GM19238 (cell line): ENCODE measurements around the gene HIVEP3.

ENCODE experiments used
- DNase-seq: peaks from one replicate; pipeline ENCODE4 v3.0.0; 2011; ENCODE audit warnings: low spot score; ENCODE audit not compliant: insufficient read length

The HIVEP3 gene

DNA sequence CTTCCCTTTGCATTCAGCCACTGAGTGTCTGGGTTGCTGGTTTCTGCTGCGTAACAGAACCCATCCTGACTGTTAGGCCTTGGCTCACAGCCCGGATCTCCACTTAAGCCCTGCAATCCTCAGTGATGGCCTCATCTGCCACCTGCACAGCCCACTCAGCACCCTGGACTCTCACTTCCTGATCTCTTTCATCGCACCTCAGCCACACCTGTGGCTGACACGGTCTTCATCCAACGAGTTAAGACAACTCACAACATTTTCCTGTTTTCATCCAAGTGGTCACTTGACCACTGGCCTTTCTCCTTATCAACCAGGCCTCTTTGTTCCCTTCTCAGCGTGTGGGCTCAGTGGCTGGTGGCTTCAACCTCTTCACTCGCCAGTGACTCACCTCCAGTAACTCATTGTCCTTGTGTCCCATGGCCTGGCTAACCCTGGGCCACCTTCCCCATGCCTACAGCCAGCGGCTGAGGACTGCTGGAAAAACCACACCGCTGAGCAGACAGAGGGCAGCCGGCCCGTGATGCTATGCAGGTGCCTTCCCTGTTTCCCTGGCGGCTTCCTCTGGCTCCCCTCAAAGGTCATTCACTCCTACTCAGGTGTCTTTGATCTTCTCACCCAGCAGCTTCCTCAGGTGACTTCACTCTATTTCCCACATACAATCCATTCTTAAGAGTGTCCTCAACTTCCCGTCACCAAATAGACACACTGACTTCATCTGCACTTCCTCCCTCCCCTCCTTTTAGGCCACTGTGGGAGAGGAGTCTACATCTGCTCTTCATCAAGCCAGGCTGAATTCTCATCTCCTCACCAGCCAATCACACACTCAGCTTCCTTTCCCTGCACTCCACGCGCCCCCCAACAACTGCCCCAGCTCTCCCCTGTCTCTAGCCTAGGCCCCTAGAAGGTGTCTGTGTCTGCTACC lies 414.3 kb downstream of the HIVEP3 start:
- no peak for DNase-seq

DNA sequence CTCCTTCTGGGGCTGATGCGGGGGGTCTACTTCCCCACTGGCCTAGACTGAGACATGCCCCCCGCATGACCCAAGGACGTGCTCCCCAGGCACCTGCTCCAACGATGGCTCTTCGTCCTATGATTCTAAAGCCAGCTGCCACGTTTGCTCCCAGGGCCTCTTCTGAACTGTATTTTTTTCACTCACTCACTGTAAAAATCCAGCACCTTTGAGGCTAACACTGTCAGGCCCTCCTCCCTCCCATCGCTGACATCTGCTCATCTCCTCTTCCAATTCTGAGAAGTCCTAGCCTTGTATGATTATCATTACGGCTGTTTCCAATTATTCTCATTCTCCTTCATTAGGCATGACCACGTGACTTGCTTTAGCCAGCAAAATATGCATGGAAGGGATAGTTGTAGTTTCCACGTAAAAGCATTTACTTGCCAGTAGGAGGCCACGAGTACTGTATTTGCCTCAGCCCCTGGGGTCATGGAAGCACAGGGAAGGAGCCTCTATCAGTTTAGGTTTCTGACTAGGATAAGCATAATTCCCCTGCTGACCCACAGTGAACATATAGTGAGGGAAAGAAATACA lies 415.1 kb downstream of the HIVEP3 start:
- no peak for DNase-seq

DNA sequence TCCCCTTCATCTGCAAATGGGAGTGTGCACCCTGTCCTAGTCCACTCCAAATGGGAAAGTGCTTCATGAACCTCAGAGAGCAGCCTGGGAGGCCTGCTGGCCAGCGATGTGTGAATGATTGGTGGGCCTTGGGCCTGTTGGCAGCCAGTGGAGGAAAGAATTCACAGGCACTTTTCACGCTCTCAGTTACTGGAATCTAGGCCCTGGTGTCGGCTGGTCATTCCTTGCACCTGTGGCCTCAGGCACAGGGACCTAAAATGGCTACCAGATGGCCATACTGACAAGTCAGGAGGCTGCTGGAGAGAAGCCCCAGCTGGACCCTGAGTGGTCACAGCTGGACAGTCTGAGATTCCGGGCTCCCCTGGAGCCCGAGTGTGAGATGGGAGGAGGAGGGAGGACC lies 415.8 kb downstream of the HIVEP3 start:
- no peak for DNase-seq

DNA sequence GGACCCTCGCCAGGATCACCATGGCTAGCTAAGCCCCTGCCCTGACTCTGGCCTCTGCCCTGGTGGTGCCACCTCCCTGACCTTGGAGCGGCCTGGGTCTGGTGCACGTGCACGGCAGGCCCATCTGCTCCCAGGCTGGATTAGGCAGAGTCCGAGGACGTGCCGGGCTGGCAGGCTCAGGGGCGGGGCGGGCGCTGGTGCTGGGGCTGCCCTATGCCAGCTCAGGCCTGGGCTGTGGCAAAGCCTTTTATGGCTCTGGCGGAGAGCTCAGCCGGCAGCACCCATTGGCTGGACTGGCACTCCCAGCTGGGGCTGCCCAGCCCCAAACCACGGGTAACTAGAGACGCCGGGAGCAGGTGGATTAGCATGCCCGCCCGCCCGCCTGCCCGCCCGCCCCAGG lies 417.1 kb downstream of the HIVEP3 start:
- no peak for DNase-seq

DNA sequence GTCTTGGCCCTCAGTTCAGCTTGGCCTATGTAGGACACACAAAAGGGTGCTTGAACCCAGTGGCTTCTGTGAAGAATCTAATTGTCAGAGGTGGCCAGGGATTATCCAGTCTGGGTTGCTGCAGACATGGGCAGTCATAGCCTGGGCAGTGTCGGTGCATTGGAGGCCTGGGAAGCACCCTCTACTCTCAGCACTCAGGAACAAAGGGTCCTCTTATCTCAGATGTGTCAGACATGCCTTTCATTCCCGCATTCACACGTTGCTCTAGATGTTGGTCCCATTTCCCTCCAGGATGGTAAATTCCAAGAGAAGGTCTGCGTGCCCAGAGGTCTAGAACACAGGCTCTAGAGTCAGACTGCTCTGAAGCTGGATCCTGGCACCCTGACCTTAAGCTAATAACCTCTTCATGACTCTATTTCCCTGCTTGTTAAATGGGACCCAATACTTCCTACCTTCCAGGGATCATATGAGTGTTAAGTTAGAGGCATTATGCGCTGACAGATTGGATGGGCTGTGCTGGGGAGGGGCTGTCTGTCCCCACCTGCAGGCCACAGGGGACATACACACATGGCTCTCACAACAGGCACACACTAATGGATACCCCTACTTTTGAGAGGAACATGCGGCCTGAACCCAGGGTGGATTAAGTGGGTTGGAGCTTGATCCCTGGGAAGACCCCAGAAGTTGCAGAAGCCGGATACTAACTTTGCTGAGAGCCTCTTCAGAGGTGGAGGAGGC lies 417.8 kb downstream of the HIVEP3 start:
- no peak for DNase-seq

DNA sequence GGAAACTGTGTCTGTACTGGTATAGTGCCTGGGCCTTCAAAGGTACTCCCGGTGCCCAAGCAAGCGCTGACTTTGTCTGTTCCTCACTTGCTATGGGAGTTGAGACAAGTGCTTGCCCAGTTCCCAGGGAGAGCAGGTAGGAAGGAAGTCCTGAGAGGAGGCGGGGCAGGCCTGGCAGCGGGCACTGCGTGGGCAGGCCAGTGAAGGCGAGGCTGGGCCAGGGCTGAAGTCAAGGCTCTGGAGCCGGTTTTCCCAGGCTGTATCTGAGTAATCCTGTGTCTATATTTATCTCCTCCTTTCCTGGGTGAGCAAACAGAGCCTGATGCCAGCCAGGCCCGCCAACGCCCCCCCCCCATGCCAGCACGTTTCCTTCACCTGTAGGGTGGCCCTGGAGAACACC lies 418.3 kb downstream of the HIVEP3 start:
- DNase-seq, result no peak

DNA sequence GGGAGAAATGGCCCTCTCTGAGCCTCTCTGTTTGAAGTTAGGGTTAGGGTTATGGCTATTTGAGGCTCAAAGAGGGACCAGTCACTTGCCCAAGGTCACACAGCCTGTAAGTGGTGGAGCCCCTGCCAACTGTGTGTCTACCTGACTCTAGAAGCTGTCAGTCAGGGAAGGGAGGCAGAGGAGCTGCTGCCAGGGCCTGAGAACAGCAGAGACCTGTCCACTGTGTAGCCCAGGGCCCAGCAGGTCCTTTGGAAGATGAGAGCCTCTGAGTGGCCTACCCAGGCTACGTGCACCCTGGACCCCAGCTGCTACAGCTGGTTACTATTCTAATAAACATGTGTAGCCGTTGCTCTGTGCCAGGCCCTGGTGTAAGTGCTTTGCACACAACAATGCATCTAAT lies 419.1 kb downstream of the HIVEP3 start:
- DNase-seq, result no peak

DNA sequence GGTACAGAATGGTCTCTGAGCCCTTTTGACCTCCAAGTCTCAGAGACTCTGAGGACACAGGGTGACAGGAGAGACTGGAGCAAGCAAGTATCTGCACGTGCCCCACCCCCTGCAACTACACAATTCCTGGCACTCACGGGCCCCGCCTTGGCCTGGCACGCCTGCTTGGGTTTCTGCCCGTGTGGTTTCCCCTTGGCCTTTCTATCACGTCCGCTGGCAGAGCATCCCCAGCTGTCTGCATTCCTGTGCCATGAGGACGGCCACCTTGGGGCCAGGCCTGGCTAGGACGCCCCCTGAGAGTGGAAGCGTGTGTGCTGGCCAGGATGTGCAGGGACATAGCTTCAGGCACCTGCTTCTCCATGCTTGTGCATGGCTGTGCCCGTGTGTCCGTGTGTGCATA lies 419.9 kb downstream of the HIVEP3 start:
- no peak for DNase-seq

DNA sequence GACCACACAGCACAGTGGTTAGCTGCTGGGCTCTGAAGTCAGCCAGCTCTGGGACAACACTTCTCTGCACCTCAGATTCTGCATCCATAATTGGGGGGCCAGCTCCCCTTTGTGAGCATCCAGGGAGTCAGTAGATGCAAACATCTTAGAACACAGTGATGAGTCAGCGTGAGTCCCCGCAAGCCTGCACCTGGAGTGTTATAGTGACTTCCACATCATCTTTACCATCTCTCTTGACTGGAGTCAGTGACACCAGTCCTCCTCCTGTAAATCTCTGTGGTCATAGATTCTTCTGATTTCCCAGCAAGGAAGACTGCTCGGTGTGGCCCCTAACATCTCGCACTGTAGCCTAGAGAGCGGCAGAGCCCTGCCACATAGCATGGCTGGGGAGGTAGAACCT lies 420.3 kb downstream of the HIVEP3 start:
- no peak for DNase-seq

DNA sequence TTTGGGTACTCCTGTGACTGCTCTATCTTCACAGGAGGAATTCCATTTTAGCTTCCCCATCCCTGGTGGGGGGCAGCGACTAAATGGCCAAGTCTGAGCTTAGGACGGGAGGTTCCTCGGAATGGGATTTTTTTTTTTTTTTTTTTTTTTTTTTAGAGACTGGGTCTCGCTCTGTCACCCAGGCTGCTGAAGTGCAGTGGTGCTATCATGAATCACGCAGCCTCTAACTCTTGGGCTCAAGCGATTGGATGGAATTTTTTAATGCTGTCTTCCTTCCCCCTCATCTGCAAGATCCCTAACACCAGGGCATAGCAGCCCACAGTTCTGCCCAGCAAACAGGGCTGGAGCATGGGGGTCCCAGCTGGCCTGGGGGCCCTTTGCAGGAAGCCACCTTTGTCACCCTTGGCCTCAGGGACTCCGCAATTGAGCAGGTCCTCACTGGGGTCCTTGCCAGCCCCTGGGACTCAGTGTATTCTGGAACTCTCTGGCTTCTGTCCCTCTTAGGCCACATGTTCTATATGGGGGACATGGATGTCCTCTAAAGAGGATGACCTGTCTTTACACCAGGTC lies 421.2 kb downstream of the HIVEP3 start:
- DNase-seq, result no peak

DNA sequence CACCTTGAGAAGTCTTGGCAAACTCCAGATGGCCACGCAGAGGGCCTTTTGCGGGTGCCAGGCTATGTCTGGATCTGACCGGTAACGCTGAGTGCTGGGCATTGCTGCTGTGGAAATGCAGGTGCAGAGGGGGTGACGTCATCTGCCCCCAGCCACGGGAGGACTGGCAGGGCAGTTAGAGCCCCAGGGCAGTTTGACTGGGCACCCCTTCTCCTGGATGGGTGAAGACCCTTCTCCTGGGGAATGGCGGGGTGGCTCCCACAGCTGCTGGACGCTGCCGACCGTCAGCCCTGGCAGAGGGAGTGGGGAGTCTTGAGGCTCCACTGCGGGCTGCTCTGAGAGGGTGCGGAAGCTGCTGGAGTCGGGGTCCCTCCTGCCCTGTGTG lies 421.7 kb downstream of the HIVEP3 start:
- no peak for DNase-seq

DNA sequence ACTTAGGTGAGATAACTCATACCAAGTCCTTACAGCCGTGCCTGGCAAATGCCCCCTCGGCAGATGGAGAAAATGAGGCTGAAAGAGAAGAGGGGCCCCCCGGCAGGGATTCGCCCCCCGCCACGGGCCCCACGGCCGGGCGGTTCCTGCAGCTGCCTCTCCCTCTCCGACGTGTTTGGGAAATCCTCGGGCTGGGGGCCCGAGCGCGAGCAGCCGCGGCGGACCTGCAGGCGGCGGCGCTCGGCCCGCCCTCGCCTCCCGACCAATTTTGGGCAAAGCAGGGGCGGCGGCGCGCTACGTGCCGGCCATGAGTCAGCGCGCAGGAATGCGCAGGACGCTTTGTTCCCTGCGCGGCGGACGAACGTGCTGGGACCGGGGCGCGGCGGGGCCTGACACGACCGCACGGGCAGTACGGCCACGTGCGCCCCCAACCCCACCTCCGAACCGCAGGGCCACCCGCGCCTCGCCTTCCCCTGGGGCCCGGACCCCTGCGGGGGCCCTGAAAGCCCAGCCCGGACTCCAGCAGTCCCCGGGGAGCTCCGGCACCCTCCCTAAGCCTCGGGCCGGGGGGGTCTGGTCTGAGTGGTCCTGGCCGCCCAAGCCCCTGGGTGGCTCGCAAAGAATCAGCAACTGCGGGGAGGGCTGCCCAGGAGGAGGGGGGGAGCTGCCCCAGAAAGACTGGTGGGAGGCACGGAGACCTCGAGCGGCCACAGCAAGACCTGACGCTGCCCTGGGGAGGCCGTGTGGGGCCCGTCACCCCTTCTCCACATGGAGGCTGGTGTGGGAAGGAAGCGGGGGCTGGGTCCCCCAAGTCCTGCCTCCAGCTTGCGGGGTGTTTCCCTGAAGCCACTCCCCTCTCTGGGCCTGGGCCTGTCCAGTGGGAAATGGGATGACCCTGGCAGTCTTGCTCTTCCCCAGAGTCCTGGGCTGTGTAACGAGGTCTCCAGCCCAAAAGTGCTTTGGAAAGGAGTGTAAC lies 422.4 kb downstream of the HIVEP3 start:
- DNase-seq, result no peak

DNA sequence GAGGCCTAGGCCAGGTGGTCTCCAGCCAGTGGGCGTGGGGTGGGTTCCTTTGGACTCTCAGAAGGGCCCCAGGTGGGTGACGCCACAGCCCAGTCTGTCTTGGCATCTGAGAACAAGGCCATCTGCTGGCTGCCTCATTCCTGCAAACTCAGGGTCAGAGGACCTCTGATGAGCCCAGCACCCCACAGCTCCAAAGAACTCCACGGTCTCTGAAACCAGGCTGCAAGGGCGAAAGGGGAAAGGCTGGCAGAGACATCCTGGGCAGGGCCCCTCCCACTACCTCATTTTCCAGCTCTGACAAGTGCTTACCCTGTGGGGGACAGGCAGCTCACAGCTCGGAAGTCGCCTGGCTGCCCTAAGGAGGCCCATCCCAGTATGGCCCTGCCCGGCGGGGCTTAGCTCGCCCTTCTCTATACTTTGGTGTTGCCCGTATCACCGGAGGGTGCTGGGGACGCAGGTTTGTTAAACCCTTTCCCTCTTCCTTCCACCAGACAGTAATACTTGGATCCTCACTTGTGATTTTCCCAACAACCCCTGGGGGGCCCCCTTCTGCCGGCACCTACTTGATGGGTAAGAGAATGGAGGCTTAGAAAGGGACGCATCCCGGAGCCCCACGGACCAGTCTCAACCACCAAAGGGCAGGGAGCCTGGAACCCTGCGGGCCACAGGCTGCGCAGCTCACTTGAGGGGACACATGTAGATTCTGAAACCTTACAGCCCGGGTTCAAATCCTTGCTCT lies 423.3 kb downstream of the HIVEP3 start:
- DNase-seq, result no peak

DNA sequence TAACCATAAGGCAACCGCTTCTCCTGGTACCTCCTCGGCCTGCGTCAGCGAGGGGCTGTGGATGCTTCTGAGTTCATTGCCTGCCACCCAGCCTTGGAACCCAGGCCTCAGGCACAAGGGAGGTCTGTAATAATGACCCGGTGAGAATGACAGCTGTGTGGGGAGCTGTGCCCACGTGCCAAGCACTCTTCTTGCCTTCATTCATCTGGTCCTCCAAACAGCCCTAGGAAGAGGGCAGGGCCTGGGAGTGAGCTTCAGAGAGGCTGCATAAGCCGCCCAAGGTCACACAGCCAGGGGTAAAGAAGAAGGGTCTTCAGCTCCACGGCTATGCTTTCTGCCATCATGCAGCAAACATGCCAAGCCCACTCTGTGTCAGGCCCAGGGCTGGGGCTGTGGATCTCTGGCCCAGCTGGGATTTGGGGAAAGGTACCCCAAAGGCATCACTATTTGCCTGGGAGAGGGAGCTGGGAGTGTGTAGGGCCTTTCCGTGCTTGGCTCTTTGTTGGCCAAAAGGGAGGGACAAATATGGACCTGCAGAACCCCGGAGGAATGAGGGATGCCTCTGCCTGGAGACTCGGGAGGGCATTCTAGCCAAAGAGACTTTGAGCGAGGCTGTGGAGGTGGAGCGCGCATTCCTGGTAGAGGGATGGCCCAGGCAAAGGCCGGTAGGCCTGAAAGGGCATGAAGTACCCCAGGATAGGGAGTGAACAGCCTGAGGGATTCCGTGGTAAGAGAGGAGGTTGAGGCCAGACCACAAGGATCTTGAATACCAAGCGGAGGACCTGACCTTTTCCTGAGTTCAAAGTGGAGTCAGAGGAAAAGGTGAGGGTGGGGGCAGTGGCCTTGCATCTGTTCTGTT lies 424.1 kb downstream of the HIVEP3 start:
- no peak for DNase-seq

DNA sequence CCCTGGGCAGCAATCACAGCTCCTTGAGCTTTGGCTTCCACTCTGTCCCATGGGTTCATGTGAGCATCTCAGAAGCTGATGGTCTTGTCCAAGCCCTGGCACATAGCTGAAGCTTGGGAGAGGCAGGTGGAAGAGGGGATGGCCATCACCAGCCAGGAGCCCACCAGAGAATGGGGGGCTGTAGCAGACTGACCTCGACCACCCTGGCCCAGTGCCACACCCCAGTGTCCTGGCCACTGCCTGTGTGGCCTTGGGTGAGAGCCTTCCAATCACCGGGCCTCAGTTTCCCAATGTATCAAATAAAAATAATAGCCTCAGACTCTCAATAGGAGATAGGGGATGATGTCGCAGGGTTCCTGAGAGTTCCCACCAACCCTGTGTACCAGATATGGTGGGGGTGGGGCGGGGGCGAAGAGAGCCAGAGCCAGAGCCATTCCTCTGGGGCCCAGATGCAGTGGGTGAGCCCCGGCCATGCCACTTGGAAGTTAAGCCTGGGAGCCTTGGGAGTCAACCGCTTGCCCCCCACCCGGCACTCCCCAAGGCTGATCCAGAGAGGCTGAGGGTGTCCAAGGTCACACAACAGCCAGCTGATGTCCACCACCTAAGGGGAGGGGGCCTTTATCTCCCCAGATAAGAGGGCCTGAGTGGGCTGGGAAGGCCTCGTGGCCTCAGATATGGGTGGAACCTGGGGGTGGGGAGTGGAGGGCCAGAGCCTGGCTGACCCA lies 424.9 kb downstream of the HIVEP3 start:
- no peak for DNase-seq

DNA sequence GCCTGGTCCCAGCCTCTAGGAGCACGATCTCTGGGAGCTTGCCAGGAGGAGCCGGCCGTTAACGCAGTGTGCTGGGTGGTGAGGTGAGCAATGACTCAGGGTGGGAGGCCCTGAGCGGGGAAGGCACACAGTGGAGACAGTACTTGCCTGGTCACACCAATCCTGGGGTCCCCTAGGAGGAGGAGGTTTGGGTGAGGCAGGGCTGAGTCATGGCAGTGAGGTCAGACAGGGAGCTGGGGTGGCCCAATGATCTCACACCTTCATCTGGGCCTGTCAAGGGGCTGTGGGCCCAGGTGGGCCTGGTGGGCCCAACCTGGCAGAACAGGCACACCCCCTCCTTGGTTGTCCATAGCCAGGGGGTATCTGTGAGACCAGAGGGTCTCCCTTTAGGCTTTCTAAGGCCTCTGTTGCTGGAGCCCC lies 425.6 kb downstream of the HIVEP3 start:
- DNase-seq, result no peak

DNA sequence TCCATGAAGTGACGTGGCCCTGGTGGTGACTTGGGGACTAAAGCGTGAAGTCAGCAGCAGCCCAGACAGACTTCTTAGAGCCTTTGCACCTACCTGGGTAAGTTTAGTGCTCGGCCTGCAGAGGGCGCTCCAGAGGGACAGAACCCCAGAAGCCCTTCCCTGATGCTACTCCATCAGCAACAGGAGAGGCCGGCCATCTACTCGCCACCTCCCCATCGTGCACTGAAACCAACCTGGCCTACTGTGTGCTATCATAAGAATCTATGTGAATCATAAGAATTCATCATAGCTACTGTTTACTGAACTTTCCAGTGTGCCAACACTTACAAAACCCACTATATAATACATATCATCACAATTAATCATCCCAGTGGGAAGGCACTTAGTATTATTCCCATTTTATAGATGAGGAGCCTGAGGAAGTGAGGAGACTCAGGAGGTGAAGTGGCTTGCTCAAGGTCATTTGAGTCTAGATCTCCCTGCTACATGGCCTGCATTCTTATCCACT lies 426.3 kb downstream of the HIVEP3 start:
- DNase-seq, result no peak

DNA sequence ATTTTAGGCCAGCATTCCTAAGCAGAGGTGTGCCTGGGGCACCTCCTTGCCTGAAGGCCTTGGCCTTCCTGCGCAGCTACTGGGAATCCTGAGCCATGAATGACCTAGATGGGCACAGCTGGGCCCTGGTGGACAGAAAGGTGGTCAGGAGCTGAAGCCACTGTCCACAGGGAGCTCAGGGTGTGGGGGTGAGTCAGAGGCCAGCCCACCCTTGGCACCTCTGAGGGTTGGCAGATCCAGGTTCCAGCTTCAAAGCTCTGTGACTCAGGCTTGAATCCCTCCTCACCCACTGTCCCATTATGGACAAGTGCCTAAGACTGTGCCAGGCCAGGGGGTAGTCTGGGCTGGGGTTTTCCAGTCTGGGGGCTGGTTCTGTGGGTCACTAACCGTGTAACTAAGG lies 427.8 kb downstream of the HIVEP3 start:
- DNase-seq, result no peak
